ENCODE data around the gene CCP110. TPM values are rescaled to one million over a fixed set of nuclear protein-coding genes. Genes with fewer than 3 reads are reported as not detected.

Gene CCP110
- total RNA-seq, 1 donor from 2014 or later: 35.2 TPM

DNA sequence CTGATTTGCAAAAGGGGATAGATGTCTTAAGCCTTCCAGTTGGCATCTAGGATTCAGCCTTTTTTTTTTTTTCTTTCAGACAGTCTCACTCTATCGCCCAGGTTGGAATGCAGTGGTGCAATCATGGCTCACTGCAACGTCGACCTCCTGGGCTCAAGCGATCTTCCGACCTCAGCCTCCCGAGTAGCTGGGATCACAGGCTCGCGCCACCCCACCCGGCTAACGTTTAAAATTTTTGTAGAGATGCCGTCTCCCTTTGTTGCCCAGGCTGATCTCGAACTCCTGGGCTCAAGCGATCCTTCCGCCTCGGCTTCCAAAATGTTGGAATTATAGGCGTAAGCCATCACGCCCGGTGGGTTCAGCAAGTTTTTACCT, 571 bp upstream of the CCP110 start:
- peak overlapping the region; percentile 98 for H3K4me3 Mint-ChIP-seq
- no peak for DNase-seq (ENCODE audit: low read depth, low spot score)
- no peaks in the 10 kb centered on the region for H3K27me3 Mint-ChIP-seq (ENCODE audit: low read depth)
- no peaks in the 10 kb centered on the region for H3K36me3 Mint-ChIP-seq (ENCODE audit: low read depth)
- TF ChIP-seq, protein P1, sequence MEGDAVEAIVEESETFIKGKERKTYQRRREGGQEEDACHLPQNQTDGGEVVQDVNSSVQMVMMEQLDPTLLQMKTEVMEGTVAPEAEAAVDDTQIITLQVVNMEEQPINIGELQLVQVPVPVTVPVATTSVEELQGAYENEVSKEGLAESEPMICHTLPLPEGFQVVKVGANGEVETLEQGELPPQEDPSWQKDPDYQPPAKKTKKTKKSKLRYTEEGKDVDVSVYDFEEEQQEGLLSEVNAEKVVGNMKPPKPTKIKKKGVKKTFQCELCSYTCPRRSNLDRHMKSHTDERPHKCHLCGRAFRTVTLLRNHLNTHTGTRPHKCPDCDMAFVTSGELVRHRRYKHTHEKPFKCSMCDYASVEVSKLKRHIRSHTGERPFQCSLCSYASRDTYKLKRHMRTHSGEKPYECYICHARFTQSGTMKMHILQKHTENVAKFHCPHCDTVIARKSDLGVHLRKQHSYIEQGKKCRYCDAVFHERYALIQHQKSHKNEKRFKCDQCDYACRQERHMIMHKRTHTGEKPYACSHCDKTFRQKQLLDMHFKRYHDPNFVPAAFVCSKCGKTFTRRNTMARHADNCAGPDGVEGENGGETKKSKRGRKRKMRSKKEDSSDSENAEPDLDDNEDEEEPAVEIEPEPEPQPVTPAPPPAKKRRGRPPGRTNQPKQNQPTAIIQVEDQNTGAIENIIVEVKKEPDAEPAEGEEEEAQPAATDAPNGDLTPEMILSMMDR (conservative IDR thresholded peaks at IDR 0.05): no peak
- no peaks in the 10 kb centered on the region for H3K9me3 Mint-ChIP-seq
- H3K27ac Mint-ChIP-seq (ENCODE audit: unreplicated experiment): no peak overlapping the region
- peaks cover 58% of the 10 kb centered on the region for H3K4me1 Mint-ChIP-seq

DNA sequence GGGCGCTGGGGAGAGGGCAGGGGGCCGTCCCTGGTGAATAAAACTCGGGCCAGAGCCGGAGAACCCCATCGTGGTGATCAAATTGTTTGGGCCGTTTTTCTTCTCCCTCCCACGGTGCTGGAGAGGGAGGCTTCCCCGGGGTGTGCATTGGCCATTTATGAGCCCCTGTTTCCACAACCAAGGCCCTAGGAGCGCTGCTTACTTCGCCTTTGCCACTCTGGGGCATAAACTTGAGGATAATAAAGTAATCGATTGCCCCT, 544 bp downstream of the CCP110 start:
- Mint-ChIP-seq H3K9me3 (no peaks in the 10 kb centered on the region), H3K27me3 (ENCODE audit: low read depth) (no peaks in the 10 kb centered on the region), H3K27ac (ENCODE audit: unreplicated experiment) (peak overlapping the region; percentile 83), H3K4me1 (peaks cover 50% of the 10 kb centered on the region), H3K4me3 (peak overlapping the region; percentile 98), H3K36me3 (ENCODE audit: low read depth) (peaks cover 2% of the 10 kb centered on the region)
- no peak for DNase-seq (ENCODE audit: low read depth, low spot score)
- TF ChIP-seq, protein P1 (conservative IDR thresholded peaks at IDR 0.05): no peak

DNA sequence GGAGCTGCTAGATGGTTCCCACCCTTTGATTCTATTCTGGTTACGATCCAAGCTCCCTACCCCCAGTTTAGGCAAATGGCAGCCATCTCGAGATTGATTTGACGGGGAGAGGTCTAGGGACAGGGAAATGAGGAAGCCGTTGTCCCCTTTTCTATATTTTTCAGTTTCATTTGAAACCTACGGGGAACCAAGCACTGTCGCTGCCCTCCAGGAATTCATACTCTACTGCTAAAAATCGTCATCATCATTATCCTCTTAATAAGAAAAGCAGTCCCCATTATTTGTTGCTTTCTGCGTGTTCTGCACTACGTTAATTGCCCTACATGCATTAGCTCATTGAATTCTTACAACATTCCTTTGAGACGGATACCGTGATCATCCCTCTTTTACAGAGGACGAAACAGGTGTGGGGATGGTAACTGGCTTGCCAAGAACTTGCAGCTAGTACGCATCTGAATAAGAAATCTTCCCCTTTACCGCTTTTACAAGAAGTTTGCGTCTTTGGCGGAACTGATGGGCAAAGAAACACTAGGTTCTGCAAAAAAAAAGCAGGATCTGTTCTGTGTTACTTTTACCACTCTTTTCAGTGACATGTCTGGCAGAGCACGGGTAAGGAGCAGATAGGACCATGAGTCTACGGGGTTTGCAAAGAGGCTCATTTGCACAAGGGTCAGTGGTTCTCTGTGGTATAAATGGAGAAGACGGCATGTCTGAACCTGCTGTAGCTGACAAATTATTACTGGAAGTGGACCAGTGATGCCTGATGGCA, 1.1 kb downstream of the CCP110 start:
- no peaks in the 10 kb centered on the region for H3K9me3 Mint-ChIP-seq
- DNase-seq (ENCODE audit: low read depth, low spot score): no peak
- no peaks in the 10 kb centered on the region for H3K27me3 Mint-ChIP-seq (ENCODE audit: low read depth)
- peaks cover 50% of the 10 kb centered on the region for H3K4me1 Mint-ChIP-seq
- peaks cover 2% of the 10 kb centered on the region for H3K36me3 Mint-ChIP-seq (ENCODE audit: low read depth)
- TF ChIP-seq, protein P1 (conservative IDR thresholded peaks at IDR 0.05): no peak
- peak overlapping the region; percentile 98 for H3K4me3 Mint-ChIP-seq
- H3K27ac Mint-ChIP-seq (ENCODE audit: unreplicated experiment): peak overlapping the region; percentile 83

DNA sequence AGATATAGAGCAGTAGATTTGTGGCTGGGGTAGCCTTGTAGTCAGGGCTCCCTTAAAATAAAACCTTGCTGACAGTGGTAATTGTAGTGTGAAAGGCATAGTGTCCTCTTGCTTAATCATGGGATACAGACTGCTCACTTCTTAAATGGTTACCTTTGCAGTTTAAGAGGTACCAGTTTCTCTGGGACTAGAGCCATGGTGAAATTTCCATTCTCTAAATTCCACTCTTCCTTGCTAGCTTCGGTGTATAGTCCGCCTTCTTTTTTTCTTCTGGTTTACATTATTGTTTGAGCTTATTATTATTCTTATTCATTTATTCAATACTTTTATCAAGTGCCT, 1.6 kb downstream of the CCP110 start:
- no peaks in the 10 kb centered on the region for H3K27me3 Mint-ChIP-seq (ENCODE audit: low read depth)
- no peak for DNase-seq (ENCODE audit: low read depth, low spot score)
- no peak overlapping the region for H3K27ac Mint-ChIP-seq (ENCODE audit: unreplicated experiment)
- H3K36me3 Mint-ChIP-seq (ENCODE audit: low read depth): peaks cover 2% of the 10 kb centered on the region
- H3K9me3 Mint-ChIP-seq: no peaks in the 10 kb centered on the region
- peak overlapping the region; percentile 98 for H3K4me3 Mint-ChIP-seq
- peaks cover 47% of the 10 kb centered on the region for H3K4me1 Mint-ChIP-seq
- TF ChIP-seq, protein P1 (conservative IDR thresholded peaks at IDR 0.05): no peak

DNA sequence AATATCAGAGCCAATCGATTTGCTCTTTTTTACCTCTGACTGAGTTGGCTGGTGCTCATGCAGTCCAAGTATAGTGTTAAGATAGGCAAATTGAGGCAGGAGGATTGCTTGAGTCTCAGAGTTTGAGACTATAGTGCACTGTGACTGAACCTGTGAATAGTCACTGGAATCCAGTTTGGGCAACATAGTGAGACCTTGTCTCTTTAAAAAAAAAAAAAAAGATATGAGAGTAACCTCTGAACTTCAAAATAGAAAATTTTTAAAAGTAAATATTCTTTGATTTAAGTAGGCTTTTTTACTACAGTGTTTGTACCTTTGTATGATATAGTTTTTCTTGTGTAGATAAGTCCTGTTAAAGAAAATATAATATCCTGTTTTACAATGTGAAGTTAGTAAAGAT, 3.4 kb downstream of the CCP110 start:
- DNase-seq (ENCODE audit: low read depth, low spot score): no peak
- Mint-ChIP-seq H3K27me3 (ENCODE audit: low read depth) (no peaks in the 10 kb centered on the region), H3K4me3 (no peak overlapping the region), H3K9me3 (no peaks in the 10 kb centered on the region), H3K27ac (ENCODE audit: unreplicated experiment) (no peak overlapping the region), H3K36me3 (ENCODE audit: low read depth) (peaks cover 3% of the 10 kb centered on the region), H3K4me1 (peaks cover 34% of the 10 kb centered on the region)
- TF ChIP-seq, protein P1 (conservative IDR thresholded peaks at IDR 0.05): no peak

All from neural crest cell (in vitro differentiated cells).